NCI-H146 (cell line): ENCODE measurements around the gene DLG2.

ENCODE experiments used
- DNase-seq: peaks from one replicate; lab custom pipeline; 2025; lab: John Stamatoyannopoulos, UW

The DLG2 gene

GRCh38 chr11:83921447-83922192 lies 1705.5 kb downstream of the DLG2 start:
- DNase-seq: no peak

- DNase-seq: no peak
Measured at GRCh38 chr11:83918476-83918875, 1708.7 kb downstream of the DLG2 start.

- DNase-seq: no peak
Measured at GRCh38 chr11:83914995-83915394, 1712.1 kb downstream of the DLG2 start.

- no peak for DNase-seq
Measured at GRCh38 chr11:83909579-83910534, 1717.3 kb downstream of the DLG2 start.

DNA sequence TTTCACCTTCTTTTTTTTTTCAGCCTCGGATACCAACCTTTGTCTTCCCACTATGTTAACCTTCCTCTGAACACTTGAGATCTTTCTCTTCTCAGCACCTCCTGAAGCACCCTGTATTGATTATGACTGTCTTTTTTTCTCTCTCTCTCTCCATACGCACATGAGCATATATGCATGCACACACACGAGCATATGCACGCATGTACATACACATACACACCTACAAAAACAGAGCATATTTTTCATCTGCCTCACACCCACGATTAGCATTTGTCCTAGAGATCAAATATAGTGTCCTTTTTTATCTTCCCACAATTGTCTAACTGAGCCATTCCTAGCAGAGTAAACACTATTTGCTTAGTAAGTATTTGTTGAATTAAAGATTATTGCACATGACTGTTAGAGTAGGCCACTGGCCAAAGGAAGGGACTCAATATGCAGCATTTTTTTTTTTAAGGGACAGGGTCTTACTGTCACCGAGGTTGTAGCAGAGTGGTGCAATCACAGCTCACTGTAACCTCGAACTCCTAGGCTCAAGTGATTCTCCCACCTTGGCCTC lies 1718.8 kb downstream of the DLG2 start:
- DNase-seq: no peak

- DNase-seq: no peak
Measured at GRCh38 chr11:83895516-83895915, 1731.6 kb downstream of the DLG2 start.

GRCh38 chr11:83881428-83881827 lies 1745.7 kb downstream of the DLG2 start:
- no peak for DNase-seq

DNA sequence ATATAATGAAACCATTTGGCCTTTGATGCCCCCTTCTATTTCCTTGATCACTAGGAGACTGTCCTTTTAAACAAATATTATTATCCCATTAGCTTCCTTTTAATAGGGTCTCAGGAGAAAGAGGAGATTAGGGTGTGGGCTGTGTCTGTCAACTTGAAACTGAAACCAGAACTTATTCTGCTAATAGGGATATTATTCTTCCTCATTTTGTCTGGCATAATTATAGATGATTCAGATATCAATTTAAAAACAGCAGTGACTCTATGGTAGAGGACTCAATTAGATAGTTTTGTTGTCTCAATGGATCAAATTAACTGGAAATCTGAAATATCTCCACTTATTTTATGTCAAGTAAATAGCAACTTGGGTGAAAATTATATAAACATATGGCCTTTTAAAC lies 1756.1 kb downstream of the DLG2 start:
- DNase-seq: no peak

DNA sequence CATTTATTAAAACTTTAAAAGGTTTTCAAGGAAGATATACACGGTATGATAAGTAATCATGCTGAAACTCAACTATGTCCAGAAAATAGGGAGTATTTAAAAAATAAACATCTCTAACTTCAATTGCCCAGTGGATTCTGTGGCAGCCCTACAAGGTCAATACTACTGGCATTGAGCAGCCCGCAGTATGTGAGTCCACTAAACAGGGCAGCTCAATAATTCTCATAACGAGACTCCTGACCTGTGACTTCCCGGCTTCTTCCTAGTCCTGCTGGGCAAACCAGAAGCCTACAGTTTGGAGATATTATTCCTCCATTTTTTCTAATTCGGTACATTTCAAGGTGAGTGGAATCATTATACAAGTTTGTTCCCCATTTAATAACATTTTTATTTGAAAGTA lies 1760.5 kb downstream of the DLG2 start:
- DNase-seq: no peak

DNA sequence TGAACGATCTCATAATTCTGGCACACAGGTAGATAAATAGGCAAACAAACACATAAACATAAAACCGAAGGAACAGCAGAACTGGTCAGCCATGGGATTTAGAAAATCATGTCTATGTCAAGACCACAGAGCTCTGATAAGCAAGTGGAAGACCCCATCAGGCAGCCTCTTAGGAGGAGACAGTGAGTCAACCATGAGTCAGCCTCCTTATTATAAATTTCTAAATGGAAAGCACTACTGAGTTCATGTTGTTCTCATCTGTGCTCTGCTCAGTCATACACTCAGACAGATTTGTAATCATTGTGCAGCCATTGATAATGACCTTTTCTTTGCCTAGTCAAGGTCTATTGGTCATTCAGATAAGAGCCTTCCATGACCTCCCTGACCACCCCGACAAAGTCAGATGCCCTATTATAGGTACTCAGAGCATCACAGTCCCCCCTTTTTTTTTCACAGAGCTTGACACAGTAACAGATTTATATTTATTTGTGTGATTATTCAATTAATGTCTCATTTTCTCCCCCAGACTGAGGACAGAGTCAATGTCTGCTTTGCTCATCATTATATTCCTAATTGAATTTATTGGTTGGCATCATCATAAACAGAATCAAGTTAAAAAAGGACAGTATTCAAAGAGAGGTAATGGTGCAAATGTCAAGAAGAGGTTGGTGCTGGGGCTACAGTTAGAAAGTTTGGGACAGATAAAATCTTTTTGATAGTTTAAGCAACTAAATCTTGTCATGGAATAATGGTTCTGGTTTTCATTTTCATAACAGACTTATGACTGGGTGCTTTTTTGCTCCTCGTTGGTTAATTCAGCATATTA lies 1761.3 kb downstream of the DLG2 start:
- DNase-seq: no peak

- no peak for DNase-seq
Measured at GRCh38 chr11:83864412-83865057, 1762.6 kb downstream of the DLG2 start.

GRCh38 chr11:83863272-83863671 lies 1763.9 kb downstream of the DLG2 start:
- no peak for DNase-seq

- no peak for DNase-seq
Measured at GRCh38 chr11:83862691-83863090, 1764.5 kb downstream of the DLG2 start.

- no peak for DNase-seq
Measured at GRCh38 chr11:83862033-83862432, 1765.1 kb downstream of the DLG2 start.

DNA sequence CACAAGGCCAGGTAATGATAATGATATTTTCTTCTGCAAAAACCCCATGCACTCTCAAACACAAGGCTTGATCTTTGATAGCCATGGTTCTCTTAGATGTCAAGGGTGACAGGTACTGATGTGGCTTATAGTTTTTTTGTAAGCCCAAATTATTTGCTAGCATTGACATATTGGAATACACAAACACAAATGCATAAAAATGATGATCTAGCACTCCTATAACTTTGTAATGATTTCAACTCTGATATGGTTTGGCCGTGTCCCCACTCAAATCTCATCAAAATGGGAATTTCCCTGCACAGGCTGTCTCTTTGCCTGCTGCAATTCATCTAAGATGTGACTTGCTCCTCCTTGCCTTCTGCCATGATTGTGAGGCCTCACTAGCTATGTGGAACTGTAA lies 1768.5 kb downstream of the DLG2 start:
- DNase-seq: no peak

GRCh38 chr11:83855237-83855636 lies 1771.9 kb downstream of the DLG2 start:
- DNase-seq: no peak

GRCh38 chr11:83852775-83853442 lies 1774.2 kb downstream of the DLG2 start:
- no peak for DNase-seq

- no peak for DNase-seq
Measured at GRCh38 chr11:83852012-83852411, 1775.1 kb downstream of the DLG2 start.

DNA sequence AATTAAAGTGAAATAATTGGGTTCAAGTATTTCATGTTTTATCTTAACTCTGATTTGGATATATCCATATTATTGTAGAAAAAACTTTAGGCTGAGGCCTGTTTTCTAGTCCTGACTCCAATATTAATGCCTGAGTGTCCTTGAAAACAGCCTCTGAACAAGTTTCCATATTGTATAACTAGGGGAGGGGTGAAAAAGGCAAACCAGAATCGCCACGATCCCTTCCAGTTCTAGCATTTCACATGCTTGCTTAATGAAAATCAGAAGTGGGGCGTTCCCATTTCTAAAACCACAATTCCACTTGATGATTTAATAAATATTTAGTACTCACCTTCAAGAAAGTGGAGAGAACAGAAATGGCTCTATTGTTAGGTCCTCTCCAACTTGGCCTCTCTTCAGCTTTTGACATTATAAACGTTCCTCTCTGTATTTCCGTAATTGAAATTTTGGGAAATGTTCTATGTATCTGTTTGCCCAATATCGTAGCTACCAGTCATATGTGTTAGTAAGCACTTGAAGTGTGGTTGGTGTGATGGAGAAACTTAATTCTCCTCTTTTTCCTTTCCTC lies 1779.6 kb downstream of the DLG2 start:
- DNase-seq: no peak

- no peak for DNase-seq
Measured at GRCh38 chr11:83845797-83846196, 1781.3 kb downstream of the DLG2 start.

GRCh38 chr11:83840326-83840725 lies 1786.8 kb downstream of the DLG2 start:
- DNase-seq: no peak
